B cell (primary cell): ENCODE results near the gene MCF2L.

Experiments used
- CTCF ChIP-seq: fragments of 200-600 bp; IDR thresholded peaks from one replicate; pipeline ENCODE4 v1.8.0; 2022; ENCODE audit warnings: antibody characterized with exemption, mild to moderate bottlenecking
- EZH2 ChIP-seq: IDR thresholded peaks from 2 replicates; pipeline ENCODE4 v1.6.1; 2012; ENCODE audit warnings: borderline replicate concordance, low read depth, mild to moderate bottlenecking, moderate library complexity, low read length; ENCODE audit not compliant: insufficient read depth, poor library complexity, severe bottlenecking

- TF ChIP-seq CTCF = no peak
- no peak for TF ChIP-seq EZH2
These were observed 46.0 kb downstream of the MCF2L start for GRCh38 chr13:113014752-113015745.
